Measurements from ENCODE around the gene LRP6.
A peak's percentile ranks its signal among the peaks of the same experiment; 100 is the strongest.

Gene LRP6

DNA sequence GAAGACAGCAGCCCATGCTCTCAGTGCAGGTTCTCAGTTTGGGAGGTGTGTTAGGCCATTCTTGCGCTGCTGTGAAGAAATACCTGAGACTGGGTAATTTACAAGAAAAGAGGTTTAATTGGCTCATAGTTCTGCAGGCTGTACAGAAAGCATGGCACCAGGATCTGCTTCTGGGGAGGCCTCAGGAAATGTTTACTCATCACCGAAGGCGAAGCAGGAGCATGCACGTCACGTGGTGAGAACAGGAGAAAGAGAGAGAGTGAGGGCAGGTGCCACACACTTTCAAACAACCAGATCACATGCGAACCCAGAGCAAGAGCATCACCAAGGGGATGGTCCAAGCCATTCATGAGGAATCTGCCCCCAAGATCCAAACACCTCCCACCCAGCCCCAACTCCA is 9.0 kb upstream of the LRP6 start:
- TF ChIP-seq, protein P1, sequence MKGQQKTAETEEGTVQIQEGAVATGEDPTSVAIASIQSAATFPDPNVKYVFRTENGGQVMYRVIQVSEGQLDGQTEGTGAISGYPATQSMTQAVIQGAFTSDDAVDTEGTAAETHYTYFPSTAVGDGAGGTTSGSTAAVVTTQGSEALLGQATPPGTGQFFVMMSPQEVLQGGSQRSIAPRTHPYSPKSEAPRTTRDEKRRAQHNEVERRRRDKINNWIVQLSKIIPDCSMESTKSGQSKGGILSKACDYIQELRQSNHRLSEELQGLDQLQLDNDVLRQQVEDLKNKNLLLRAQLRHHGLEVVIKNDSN (IDR thresholded peaks at IDR 0.05) = no peak
- TF ChIP-seq CEBPB (IDR thresholded peaks at IDR 0.05) = no peak
- no peak for TF ChIP-seq FOXM1 (IDR thresholded peaks at IDR 0.05; ENCODE audit: borderline replicate concordance, low read depth)
- no peak for TF ChIP-seq TAF1 (IDR thresholded peaks at IDR 0.05; ENCODE audit: low read depth)
- TF ChIP-seq EGR1 (IDR thresholded peaks at IDR 0.05) = no peak
- TF ChIP-seq, protein P2, sequence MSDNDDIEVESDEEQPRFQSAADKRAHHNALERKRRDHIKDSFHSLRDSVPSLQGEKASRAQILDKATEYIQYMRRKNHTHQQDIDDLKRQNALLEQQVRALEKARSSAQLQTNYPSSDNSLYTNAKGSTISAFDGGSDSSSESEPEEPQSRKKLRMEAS (IDR thresholded peaks at IDR 0.05) = no peak
- no peak for TF ChIP-seq TCF12 (IDR thresholded peaks at IDR 0.05; ENCODE audit: low read depth)

DNA sequence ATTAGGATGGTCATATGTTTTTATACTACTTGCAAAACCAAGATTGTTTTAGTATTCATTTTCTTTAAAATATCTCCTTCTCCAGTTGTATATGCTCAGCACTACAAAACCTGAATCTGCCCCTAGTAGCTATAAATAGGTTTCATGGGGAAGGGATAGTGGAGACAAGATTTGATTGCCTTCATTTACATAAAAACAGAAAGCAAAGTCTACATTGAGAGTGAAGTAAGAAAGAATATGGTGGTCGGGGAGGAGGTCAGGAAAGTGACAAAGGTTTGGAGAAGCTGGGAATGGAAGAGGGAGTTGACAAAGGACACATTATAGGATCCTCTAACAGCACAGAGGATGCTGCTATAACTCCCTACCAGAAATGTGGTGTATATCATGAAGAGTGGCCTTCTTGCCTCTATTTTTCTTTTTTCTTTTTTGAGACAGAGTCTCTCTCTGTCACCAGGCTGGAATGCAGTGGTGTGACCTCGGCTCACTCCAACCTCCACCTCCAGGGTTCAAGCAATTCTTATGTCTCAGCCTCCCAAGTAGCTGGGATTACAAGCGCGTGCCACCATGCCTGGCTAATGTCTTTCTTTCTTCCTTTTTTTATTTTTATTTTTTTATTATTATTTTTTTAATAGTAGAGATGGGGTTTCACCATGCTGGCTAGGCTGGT is 6.6 kb upstream of the LRP6 start:
- no peak for TF ChIP-seq EGR1 (IDR thresholded peaks at IDR 0.05)
- no peak for TF ChIP-seq TAF1 (IDR thresholded peaks at IDR 0.05; ENCODE audit: low read depth)
- TF ChIP-seq, protein P1 (IDR thresholded peaks at IDR 0.05) = no peak

DNA sequence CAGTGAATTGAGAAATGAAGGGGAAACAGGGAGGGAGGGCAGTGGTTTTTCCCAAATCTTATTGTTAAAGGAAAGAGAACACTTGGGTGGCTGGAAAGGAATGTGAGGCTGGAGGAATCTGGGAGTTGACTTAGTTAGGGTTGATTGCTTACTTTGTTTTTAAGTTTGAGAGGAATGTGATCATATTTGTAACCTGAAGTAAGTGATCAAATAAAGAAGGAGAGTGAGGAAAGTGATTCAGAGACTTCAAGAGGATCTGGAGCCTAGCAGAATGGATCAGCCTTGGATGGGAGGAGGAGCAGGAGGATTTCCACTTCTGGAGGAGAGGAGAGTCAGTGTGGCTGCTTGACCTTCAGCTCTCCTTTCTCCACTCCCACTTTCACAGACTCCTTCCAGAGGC is 6.0 kb upstream of the LRP6 start:
- no peak for TF ChIP-seq YY1 (IDR thresholded peaks at IDR 0.05; ENCODE audit: low read depth)
- TF ChIP-seq NFIC (IDR thresholded peaks at IDR 0.05) = no peak
- TF ChIP-seq TEAD4 (IDR thresholded peaks at IDR 0.05) = peak; percentile 75

DNA sequence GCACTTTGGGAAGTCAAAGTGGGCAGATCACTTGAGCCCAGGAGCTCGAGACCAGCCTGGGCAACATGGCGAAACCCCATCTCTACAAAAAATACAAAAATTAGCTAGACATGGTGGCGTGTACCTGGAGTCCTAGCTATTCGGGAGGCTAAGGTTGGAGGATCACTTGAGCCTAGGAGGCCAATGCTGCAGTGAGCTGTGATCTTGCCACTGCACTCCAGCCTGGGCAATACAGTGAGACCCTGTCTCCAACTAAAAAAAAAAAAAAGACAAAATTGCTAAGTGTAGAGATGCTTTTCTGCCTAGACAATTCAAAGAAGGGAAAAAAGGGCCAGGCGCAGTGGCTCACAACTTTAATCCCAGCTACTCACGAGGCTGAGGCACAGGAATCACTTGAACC is 3.4 kb upstream of the LRP6 start:
- no peak for TF ChIP-seq NFIC (IDR thresholded peaks at IDR 0.05)
- no peak for TF ChIP-seq RAD21 (IDR thresholded peaks at IDR 0.05; ENCODE audit: low read depth)
- no peak for TF ChIP-seq TCF12 (IDR thresholded peaks at IDR 0.05; ENCODE audit: low read depth)
- TF ChIP-seq CREB1 (IDR thresholded peaks at IDR 0.05; ENCODE audit: low read depth) = no peak
- TF ChIP-seq EGR1 (IDR thresholded peaks at IDR 0.05) = no peak
- no peak for TF ChIP-seq TAF1 (IDR thresholded peaks at IDR 0.05; ENCODE audit: low read depth)
- TF ChIP-seq, protein P2 (IDR thresholded peaks at IDR 0.05) = no peak
- no peak for TF ChIP-seq FOXM1 (IDR thresholded peaks at IDR 0.05; ENCODE audit: borderline replicate concordance, low read depth)
- TF ChIP-seq, protein P1 (IDR thresholded peaks at IDR 0.05) = no peak
- TF ChIP-seq, protein P3, sequence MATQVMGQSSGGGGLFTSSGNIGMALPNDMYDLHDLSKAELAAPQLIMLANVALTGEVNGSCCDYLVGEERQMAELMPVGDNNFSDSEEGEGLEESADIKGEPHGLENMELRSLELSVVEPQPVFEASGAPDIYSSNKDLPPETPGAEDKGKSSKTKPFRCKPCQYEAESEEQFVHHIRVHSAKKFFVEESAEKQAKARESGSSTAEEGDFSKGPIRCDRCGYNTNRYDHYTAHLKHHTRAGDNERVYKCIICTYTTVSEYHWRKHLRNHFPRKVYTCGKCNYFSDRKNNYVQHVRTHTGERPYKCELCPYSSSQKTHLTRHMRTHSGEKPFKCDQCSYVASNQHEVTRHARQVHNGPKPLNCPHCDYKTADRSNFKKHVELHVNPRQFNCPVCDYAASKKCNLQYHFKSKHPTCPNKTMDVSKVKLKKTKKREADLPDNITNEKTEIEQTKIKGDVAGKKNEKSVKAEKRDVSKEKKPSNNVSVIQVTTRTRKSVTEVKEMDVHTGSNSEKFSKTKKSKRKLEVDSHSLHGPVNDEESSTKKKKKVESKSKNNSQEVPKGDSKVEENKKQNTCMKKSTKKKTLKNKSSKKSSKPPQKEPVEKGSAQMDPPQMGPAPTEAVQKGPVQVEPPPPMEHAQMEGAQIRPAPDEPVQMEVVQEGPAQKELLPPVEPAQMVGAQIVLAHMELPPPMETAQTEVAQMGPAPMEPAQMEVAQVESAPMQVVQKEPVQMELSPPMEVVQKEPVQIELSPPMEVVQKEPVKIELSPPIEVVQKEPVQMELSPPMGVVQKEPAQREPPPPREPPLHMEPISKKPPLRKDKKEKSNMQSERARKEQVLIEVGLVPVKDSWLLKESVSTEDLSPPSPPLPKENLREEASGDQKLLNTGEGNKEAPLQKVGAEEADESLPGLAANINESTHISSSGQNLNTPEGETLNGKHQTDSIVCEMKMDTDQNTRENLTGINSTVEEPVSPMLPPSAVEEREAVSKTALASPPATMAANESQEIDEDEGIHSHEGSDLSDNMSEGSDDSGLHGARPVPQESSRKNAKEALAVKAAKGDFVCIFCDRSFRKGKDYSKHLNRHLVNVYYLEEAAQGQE (IDR thresholded peaks at IDR 0.05; ENCODE audit: low read depth) = no peak
- TF ChIP-seq ZBTB7A (IDR thresholded peaks at IDR 0.05; ENCODE audit: low read depth) = no peak
- TF ChIP-seq CEBPB (IDR thresholded peaks at IDR 0.05) = no peak
- no peak for TF ChIP-seq EP300 (IDR thresholded peaks at IDR 0.05; ENCODE audit: borderline replicate concordance)
- TF ChIP-seq TEAD4 (IDR thresholded peaks at IDR 0.05) = no peak

DNA sequence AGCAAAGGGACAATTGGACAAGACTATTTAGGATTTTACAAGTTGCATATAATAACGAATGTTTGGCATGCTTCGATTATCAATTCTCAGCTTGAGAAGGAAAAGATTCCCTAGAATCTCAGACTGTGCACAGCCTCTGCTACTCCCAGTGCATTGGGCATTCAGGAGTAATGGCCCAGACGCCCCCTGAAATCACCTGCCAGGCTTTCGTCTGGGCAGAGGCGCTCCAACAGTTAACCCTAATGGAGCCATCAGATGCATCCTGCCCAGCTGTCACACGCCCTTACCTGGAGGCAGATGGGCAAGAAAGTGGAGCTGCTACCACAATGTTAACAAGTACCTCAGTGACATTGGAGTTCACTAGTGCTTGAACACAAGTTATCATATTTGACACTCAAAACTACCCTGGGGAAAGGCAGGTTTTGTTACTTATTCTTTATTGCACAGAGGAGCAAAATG is 927 bp upstream of the LRP6 start:
- TF ChIP-seq RAD21 (IDR thresholded peaks at IDR 0.05; ENCODE audit: low read depth) (no peak), EP300 (IDR thresholded peaks at IDR 0.05; ENCODE audit: borderline replicate concordance) (no peak), FOXM1 (IDR thresholded peaks at IDR 0.05; ENCODE audit: borderline replicate concordance, low read depth) (no peak), CEBPB (IDR thresholded peaks at IDR 0.05) (no peak), CREB1 (IDR thresholded peaks at IDR 0.05; ENCODE audit: low read depth) (no peak), NFIC (IDR thresholded peaks at IDR 0.05) (no peak), YY1 (IDR thresholded peaks at IDR 0.05; ENCODE audit: low read depth) (no peak), TAF1 (IDR thresholded peaks at IDR 0.05; ENCODE audit: low read depth) (no peak), ZBTB7A (IDR thresholded peaks at IDR 0.05; ENCODE audit: low read depth) (no peak), TEAD4 (IDR thresholded peaks at IDR 0.05) (no peak), TCF12 (IDR thresholded peaks at IDR 0.05; ENCODE audit: low read depth) (no peak; the same call in 1 of the 2 replicates), EGR1 (IDR thresholded peaks at IDR 0.05) (no peak)
- TF ChIP-seq, protein P1 (IDR thresholded peaks at IDR 0.05) = no peak
- TF ChIP-seq, protein P2 (IDR thresholded peaks at IDR 0.05) = no peak
- TF ChIP-seq, protein P3 (IDR thresholded peaks at IDR 0.05; ENCODE audit: low read depth) = no peak

All from Ishikawa (cell line).